ENCODE data around the gene WTAP.
"Not testable (repeated sequence)": the region's sequence is repeated elsewhere in the genome, so short reads cannot be mapped to it uniquely, and the experiment has no call there.

DNA sequence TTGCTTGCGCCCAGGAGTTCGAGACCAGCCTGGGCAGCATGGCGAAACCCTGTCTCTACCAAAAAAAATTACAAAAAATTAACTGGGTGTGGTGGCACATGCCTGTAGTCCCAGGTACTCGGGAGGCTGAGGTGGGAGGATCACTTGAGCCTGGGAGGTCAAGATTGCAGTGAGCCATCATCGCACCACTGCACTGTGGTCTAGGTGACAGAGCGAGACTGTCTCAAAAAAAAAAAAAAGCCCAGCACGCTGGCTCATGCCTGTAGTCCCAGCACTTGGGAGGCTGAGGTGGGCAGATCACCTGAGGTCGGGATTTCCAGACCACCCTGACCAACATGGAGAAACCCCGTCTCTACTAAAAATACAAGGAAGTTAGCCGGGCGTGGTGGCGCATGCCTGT lies 6.1 kb downstream of the WTAP start:
- TF ChIP-seq, protein P1, sequence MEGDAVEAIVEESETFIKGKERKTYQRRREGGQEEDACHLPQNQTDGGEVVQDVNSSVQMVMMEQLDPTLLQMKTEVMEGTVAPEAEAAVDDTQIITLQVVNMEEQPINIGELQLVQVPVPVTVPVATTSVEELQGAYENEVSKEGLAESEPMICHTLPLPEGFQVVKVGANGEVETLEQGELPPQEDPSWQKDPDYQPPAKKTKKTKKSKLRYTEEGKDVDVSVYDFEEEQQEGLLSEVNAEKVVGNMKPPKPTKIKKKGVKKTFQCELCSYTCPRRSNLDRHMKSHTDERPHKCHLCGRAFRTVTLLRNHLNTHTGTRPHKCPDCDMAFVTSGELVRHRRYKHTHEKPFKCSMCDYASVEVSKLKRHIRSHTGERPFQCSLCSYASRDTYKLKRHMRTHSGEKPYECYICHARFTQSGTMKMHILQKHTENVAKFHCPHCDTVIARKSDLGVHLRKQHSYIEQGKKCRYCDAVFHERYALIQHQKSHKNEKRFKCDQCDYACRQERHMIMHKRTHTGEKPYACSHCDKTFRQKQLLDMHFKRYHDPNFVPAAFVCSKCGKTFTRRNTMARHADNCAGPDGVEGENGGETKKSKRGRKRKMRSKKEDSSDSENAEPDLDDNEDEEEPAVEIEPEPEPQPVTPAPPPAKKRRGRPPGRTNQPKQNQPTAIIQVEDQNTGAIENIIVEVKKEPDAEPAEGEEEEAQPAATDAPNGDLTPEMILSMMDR (IDR thresholded peaks at IDR 0.05): not testable (repeated sequence)
- not testable (repeated sequence) for TF ChIP-seq EP300, POLR2A, POLR2AphosphoS5 (IDR thresholded peaks at IDR 0.05)
